GM18502 (cell line): Measurements from ENCODE around the gene DPEP2NB.
"Not testable (repeated sequence)": the region's sequence is repeated elsewhere in the genome, so short reads cannot be mapped to it uniquely, and the experiment has no call there.

Source experiments
- ATAC-seq: cut with Tn5 transposase; IDR thresholded peaks from one replicate; pipeline ENCODE4 v1.9.1; 2021; ENCODE audit warnings: mild to moderate bottlenecking; ENCODE audit not compliant: unreplicated experiment, poor library complexity

DPEP2NB gene

GRCh38 chr16:67987460-67988160 is 28.1 kb downstream of the DPEP2NB start:
- ATAC-seq, result no peak

DNA sequence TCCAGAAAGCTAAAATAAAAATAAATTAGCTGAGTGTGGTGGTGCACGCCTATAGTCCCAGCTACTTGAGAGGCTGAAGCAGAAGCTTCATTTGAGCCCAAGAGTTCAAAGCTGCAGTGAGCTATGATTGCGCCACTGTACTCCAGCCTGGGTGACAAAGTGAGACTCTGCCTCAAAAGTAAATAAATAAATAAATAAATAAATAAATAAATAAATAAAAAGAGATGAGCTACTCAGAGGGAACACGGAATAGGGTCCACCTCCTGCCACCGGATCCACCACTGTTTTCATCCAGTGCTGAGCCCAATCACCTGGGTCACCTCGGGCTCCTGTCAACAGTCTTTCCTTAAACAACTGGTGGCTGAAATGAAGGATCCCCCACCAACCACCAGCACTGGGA is 28.8 kb downstream of the DPEP2NB start:
- ATAC-seq, result no peak

DNA sequence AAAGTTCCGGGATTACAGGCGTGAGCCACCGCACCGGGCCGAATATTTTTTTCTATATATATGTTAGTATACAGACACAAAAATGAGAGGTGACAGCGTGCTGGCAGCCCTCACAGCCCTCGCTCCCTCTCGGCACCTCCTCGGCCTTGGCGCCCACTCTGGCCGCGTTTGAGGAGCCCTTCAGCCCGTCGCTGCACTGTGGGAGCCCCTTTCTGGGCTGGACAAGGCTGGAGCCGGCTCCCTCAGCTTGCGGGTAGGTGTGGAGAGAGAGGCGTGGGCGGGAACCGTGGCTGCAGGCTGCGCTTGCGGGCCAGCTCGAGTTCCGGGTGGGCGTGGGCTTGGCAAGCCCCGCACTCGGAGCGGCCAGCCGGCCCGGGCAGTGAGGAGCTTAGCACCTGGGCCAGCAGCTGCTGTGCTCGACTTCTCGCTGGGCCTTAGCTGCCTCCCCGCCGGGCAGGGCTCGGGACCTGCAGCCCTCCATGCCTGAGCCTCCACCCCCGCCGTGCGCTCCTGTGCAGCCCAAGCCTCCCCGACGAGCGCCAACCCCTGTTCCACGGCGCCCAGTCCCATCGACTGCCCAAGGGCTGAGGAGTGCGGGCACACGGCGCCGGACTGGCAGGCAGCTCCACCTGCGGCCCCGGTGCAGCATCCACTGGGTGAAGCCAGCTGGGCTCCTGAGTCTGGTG is 33.6 kb downstream of the DPEP2NB start:
- ATAC-seq, result no peak

GRCh38 chr16:67979955-67980678 is 35.6 kb downstream of the DPEP2NB start, which contains the start of gene DPEP3:
Gene DPEP3, minus strand, starts transcription at chr16:67980499. Its CDS starts 119 bp downstream, at chr16:67980380.
- no peak for ATAC-seq

- ATAC-seq, result no peak
These were observed 38.1 kb downstream of the DPEP2NB start for GRCh38 chr16:67977469-67978227.

GRCh38 chr16:67977005-67977404 is 38.7 kb downstream of the DPEP2NB start:
- ATAC-seq, result no peak

GRCh38 chr16:67976205-67976604 is 39.5 kb downstream of the DPEP2NB start:
- ATAC-seq, result no peak

GRCh38 chr16:67975321-67976105 is 40.2 kb downstream of the DPEP2NB start:
- no peak for ATAC-seq

GRCh38 chr16:67972285-67972684 is 43.4 kb downstream of the DPEP2NB start:
- ATAC-seq, result not testable (repeated sequence)

- ATAC-seq, result no peak
These were observed 44.6 kb downstream of the DPEP2NB start for GRCh38 chr16:67971111-67971510.

DNA sequence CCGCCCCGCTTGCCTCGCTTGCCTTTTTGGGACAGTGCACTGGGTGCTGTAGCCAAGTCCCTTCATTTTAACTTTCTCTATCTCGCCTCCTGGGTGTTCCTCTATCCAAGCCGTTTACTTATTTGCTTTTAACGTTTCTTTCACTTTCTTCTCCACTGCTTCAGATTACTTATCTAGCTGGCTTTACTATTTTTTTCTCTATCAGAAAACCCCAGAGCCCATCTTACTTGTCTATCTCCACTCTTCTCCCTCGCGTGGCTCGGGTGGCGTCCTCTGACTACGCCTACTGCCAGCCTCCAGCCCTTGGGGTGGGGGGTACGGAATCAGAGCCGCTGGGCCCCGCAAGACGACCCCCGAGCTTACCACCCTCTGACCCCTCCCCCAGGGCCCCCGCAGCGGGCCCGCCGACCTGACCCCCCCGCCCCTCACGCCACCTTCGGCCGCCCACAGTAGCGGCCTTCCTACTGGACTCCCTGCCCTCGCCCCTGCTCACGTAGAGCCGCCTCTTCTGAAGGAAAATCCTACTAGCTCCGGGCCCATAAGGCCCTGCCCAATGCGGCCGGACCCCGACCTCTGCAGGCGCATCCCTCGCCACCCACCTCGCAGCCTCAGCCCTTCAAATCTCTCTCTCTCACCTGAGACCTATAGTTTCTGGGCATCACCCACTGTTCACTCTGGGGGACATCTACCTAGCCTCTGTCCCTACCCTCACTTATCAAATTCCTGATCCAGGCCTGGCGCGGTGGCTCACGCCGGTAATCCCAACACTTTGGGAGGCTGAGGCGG is 46.3 kb downstream of the DPEP2NB start:
- ATAC-seq, result no peak

DNA sequence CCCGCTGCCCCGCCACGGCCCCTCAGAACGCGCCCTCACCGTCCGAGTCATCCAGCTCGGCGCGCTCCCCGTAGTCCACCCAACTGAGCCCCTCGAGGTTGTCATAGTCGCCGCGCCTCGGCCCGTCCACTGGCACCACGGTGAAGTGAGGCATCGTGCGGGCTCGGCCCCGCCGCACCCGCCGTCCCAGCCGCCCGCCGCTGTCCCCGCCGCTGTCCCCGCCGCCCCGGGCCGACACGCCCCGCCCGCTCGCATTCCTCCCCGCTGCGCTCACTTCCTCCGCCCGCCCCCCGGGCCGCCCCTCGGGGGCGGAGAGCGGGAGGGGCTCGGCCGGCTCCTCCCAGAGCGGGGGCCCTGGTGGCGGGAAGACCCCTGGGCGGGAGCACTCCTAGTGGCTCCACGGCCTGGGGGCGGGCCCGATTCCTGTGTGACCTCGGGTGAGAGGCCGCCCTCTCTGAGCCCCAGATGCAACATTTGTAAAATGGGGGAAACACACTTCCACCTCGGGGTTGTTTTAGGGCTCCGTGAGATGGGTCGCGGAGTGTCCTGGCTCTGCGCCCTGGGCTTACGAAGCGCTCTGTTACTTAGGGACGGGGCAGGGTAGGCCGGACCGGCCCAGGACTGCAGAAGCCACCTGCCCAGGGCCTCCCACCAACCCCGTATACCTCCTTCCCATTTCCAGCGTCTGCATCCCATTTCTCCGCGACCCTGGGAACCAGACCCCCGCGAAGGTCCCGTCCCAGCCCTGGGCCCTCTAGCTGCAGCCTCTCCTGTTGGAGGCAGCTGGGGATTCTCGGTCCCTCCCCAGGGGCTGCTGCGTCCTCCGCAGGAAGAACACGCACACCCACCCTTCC is 47.1 kb downstream of the DPEP2NB start, which contains the start of gene SLC12A4:
SLC12A4 (minus strand) TSS at position 238 of the 854 bp plus-strand sequence; CDS start at position 154, 84 bp downstream.
- peak; percentile 79 for ATAC-seq

DNA sequence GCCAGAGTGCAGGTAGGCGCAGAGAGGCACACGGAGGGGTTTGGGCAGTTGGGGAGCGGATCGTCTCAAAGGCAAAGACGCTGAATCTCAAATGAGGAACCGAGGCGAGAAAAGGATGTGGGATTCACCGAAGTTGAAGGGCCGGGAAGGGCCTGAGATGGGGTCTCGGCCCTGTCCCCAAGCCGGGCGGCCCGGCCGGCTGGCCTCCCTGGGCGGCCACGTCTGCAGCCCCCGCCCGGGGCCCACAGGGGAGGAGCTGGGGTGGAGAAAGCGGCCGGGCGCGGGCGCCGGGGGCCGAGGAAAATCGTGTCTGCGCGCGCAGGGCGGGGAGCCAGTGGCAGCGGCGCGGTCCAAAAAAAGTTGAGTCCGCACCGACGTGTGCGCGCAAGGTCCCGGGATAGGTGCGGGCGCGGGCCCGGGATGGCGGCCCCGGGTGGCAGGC is 47.7 kb downstream of the DPEP2NB start:
- peak; percentile 16 for ATAC-seq

GRCh38 chr16:67967183-67967957 is 48.3 kb downstream of the DPEP2NB start:
- peak; percentile 11 for ATAC-seq

GRCh38 chr16:67966549-67967182 is 49.0 kb downstream of the DPEP2NB start:
- ATAC-seq, result no peak

- no peak for ATAC-seq
These were observed 49.8 kb downstream of the DPEP2NB start for GRCh38 chr16:67965668-67966548.
